CD4-positive, CD25-positive, alpha-beta regulatory T cell (primary cell): ENCODE measurements around the gene SHKBP1. TPM values are rescaled to one million over a fixed set of nuclear protein-coding genes. Genes with fewer than 3 reads are reported as not detected.
"Not testable (repeated sequence)": the region's sequence is repeated elsewhere in the genome, so short reads cannot be mapped to it uniquely, and the experiment has no call there.

ENCODE experiments used
- ATAC-seq, 2 donors: fragments of 150-1000 bp; cut with Tn5 transposase; one replicate each; pipeline ENCODE4 v1.10.0; 2021; ENCODE audit warnings: low read depth in 2 of 2, moderate number of reproducible peaks in 2 of 2, moderate library complexity in 1 of 2
- DNase-seq, 3 donors: peaks; one replicate each; pipeline versions ENCODE4 v3.0.0 to v3.0.0-alpha.2; 2012 to 2022; ENCODE audit warnings: mixed read lengths in 1 of 3
- H3K27ac ChIP-seq: one replicate; pipeline ENCODE4 v1.7.0; 2013; ENCODE audit warnings: mild to moderate bottlenecking, low read length; ENCODE audit not compliant: insufficient read depth, poor library complexity, severe bottlenecking
- H3K27me3 ChIP-seq: one replicate; pipeline ENCODE4 v1.7.0; 2013; ENCODE audit warnings: low read length; ENCODE audit not compliant: control insufficient read depth, insufficient read depth
- H3K36me3 ChIP-seq: one replicate; pipeline ENCODE4 v1.7.0; 2013; ENCODE audit warnings: mild to moderate bottlenecking, low read length, moderate library complexity; ENCODE audit not compliant: control insufficient read depth, insufficient read depth
- H3K4me1 ChIP-seq: 2 replicates; pipeline ENCODE4 v1.7.0; 2013; ENCODE audit warnings: mild to moderate bottlenecking, low read length; ENCODE audit not compliant: insufficient read depth, control insufficient read depth, poor library complexity, severe bottlenecking
- H3K4me3 ChIP-seq: one replicate; pipeline ENCODE4 v1.7.0; 2013; ENCODE audit warnings: low read depth, mild to moderate bottlenecking, low read length, moderate library complexity
- H3K9me3 ChIP-seq, 2 experiments: 1 replicate in 1 of 2; 2 replicates in 1 of 2; pipeline ENCODE4 v1.7.0; 2013; ENCODE audit warnings: low read length in 2 of 2, mild to moderate bottlenecking in 1 of 2, moderate library complexity in 1 of 2; ENCODE audit not compliant: control insufficient read depth in 2 of 2
- H3K27ac Mint-ChIP-seq, 3 donors: one replicate each; pipeline ENCODE4 v1.8.0; 2020 to 2022; ENCODE audit warnings: mild to moderate bottlenecking in 3 of 3, mixed read lengths in 3 of 3, moderate library complexity in 2 of 3
- H3K27me3 Mint-ChIP-seq: one replicate; pipeline ENCODE4 v1.8.0; 2022; ENCODE audit warnings: mild to moderate bottlenecking, mixed read lengths
- H3K36me3 Mint-ChIP-seq: one replicate; pipeline ENCODE4 v1.8.0; 2020; ENCODE audit warnings: mixed read lengths
- H3K4me1 Mint-ChIP-seq, 4 donors: one replicate each; pipeline ENCODE4 v1.8.0; 2020 to 2022; ENCODE audit warnings: mixed read lengths in 4 of 4, mild to moderate bottlenecking in 1 of 4
- H3K4me3 Mint-ChIP-seq, 4 donors: one replicate each; pipeline ENCODE4 v1.8.0; 2020 to 2022; ENCODE audit warnings: mild to moderate bottlenecking in 4 of 4, mixed read lengths in 4 of 4, moderate library complexity in 3 of 4
- H3K9me3 Mint-ChIP-seq, 7 donors: one replicate each; pipeline ENCODE4 v1.8.0; 2020 to 2022; ENCODE audit warnings: mixed read lengths in 7 of 7, mild to moderate bottlenecking in 3 of 7, moderate library complexity in 2 of 7
- polyA plus RNA-seq, 4 donors: library from polyadenylated mRNA; unstranded; fragments of 300-500 nt; fragmentation: Illumina TruSeq; gene quantifications; one replicate each; pipeline ENCODE4 v1.2.3, GENCODE V29; 2021
- total RNA-seq: library from RNA; stranded (reverse); gene quantifications from one replicate; pipeline ENCODE4 v1.2.3, GENCODE V29; 2022

Gene SHKBP1
- total and polyA plus RNA-seq, 5 donors from 2014 or later, result 120 to 195 (median 165) TPM

DNA sequence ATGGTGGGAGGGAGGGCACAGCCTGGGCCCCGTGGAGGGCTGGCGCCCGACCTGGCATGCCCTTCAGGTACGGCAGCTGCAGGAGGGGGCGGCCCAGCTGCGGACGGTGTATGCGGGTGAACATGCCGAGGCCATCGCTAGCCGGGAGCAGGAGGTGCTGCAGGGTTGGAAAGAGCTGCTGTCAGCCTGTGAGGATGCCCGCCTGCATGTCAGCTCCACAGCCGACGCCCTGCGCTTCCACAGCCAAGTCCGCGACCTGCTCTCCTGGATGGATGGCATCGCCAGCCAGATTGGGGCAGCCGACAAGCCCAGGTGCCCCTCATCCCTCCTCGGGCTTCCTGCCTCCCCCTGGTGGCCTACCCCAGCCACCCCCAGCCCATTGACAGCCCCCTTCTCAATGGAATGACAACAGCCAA is 16.6 kb upstream of the SHKBP1 start:
- no peak overlapping the region for H3K4me3 ChIP-seq
- H3K4me1 ChIP-seq, result no peaks in the 10 kb centered on the region
- Mint-ChIP-seq H3K9me3 (peaks cover 0 to 2% (median 0%) of the 10 kb centered on the region in 7 donors), H3K27me3 (peaks cover 65% of the 10 kb centered on the region), H3K36me3 (no peaks in the 10 kb centered on the region), H3K4me3 (no peak overlapping the region), H3K4me1 (peaks cover 0 to 5% (median 2%) of the 10 kb centered on the region in 4 donors), H3K27ac (no peak overlapping the region)
- no peak overlapping the region for H3K27ac ChIP-seq
- no peaks in the 10 kb centered on the region for H3K27me3 ChIP-seq
- DNase-seq (no peak), ATAC-seq (no peak)
- no peaks in the 10 kb centered on the region for H3K9me3 ChIP-seq
- no peaks in the 10 kb centered on the region for H3K36me3 ChIP-seq

- no peaks in the 10 kb centered on the region for H3K36me3 Mint-ChIP-seq
- peak overlapping the region in 1 of 3 donors; percentile 52 for H3K27ac Mint-ChIP-seq
Observed at GRCh38 chr19:40561947-40562346, 14.7 kb upstream of the SHKBP1 start.

DNA sequence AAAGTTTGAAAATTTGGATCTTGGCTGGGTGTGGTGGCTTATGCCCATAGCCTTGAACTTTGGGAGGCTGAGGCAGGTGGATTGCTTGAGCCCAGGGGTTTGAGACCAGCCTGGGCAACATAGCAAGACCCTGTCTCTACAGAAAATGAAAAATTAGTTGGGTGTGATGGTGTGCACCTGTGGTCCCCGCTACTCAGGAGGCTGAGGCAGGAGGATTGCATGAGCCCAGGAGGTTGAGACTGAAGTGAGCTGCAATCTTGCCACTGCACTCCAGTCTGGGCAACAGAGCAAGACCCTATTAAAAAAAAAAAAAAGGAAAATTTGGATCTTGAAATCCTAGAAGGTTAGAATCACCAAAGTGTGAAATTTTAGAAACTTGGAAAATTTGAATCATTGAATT is 12.1 kb upstream of the SHKBP1 start:
- H3K9me3 Mint-ChIP-seq, ATAC-seq, H3K36me3 Mint-ChIP-seq, H3K9me3 ChIP-seq, H3K4me3 Mint-ChIP-seq, H3K4me1 ChIP-seq, H3K4me3 ChIP-seq, DNase-seq, H3K27ac ChIP-seq, H3K36me3 ChIP-seq, H3K27ac Mint-ChIP-seq: not testable (repeated sequence)
- Mint-ChIP-seq H3K4me1 (peaks cover 0 to 13% (median 3%) of the 10 kb centered on the region in 4 donors), H3K27me3 (peaks cover 65% of the 10 kb centered on the region)
- peaks cover 12% of the 10 kb centered on the region for H3K27me3 ChIP-seq

More at GRCh38 chr19:40561947-40562346, 14.7 kb upstream of the SHKBP1 start:
- Histone ChIP-seq H3K27me3 (peaks cover 4% of the 10 kb centered on the region), H3K36me3 (no peaks in the 10 kb centered on the region), H3K4me3 (no peak overlapping the region), H3K4me1 (no peaks in the 10 kb centered on the region), H3K27ac (no peak overlapping the region), H3K9me3 (no peaks in the 10 kb centered on the region)
- Mint-ChIP-seq H3K4me1 (peaks cover 0 to 5% (median 4%) of the 10 kb centered on the region in 4 donors), H3K9me3 (peaks cover 0 to 2% (median 0%) of the 10 kb centered on the region in 7 donors), H3K27me3 (peaks cover 73% of the 10 kb centered on the region), H3K4me3 (no peak overlapping the region)
- ATAC-seq, result no peak
- DNase-seq, result no peak

- Histone ChIP-seq H3K4me1 (peaks cover 15% of the 10 kb centered on the region), H3K36me3 (no peaks in the 10 kb centered on the region), H3K27ac (no peak overlapping the region), H3K4me3 (no peak overlapping the region), H3K9me3 (no peaks in the 10 kb centered on the region), H3K27me3 (peaks cover 12% of the 10 kb centered on the region)
- DNase-seq (no peak), ATAC-seq (no peak)
- peaks cover 66% of the 10 kb centered on the region for H3K27me3 Mint-ChIP-seq
- H3K4me3 Mint-ChIP-seq, result no peak overlapping the region
- H3K36me3 Mint-ChIP-seq, result no peaks in the 10 kb centered on the region
- peaks cover 0 to 18% (median 6%) of the 10 kb centered on the region in 4 donors for H3K4me1 Mint-ChIP-seq
- no peaks in the 10 kb centered on the region for H3K9me3 Mint-ChIP-seq
- no peak overlapping the region for H3K27ac Mint-ChIP-seq
Observed at GRCh38 chr19:40565355-40565754, 11.3 kb upstream of the SHKBP1 start.

GRCh38 chr19:40565910-40566495 is 10.7 kb upstream of the SHKBP1 start:
- H3K4me1 ChIP-seq, result peaks cover 15% of the 10 kb centered on the region
- no peak overlapping the region for H3K27ac ChIP-seq
- Mint-ChIP-seq H3K4me3 (peak overlapping the region in 2 of 4 donors; percentile 22 to 28), H3K27me3 (peaks cover 66% of the 10 kb centered on the region), H3K9me3 (peaks cover 0 to 2% (median 0%) of the 10 kb centered on the region in 7 donors), H3K4me1 (peaks cover 0 to 24% (median 10%) of the 10 kb centered on the region in 4 donors), H3K27ac (no peak overlapping the region), H3K36me3 (no peaks in the 10 kb centered on the region)
- DNase-seq (no peak), ATAC-seq (no peak)
- no peaks in the 10 kb centered on the region for H3K9me3 ChIP-seq
- H3K27me3 ChIP-seq, result peaks cover 12% of the 10 kb centered on the region
- no peaks in the 10 kb centered on the region for H3K36me3 ChIP-seq
- H3K4me3 ChIP-seq, result no peak overlapping the region

DNA sequence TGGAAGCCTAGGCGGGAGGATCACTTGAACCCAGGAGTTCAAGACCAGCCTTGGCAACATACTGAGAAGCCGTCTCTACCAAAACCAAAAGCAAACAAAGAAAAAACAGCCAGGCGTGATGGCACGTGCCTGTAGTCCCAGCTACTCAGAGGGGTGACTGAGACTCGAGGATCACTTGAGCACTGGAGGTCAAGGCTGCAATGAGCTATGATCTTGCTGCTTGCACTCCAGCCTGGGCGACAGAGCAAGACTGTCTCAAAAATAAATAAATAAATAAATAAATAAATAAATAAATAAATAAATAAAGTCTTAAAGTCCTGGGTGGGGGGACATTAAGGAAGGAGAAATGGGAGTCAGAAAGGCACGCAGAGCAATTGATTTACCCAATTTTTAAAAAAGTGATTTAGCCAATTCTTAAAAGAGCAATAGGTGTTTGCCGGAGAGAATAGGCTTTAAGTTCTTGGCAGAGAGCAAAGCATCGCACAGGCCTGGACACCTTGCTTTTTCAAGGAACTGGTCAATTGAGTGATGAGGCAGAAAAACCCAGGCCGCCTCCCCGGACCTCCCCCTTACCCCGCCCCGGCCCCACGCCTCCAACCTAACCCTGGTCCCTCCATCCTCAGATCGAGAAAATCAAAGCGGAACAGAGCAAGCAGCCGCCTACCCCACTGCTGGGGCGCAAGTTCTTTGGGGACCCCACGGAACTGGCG is 9.5 kb upstream of the SHKBP1 start:
- H3K4me1 ChIP-seq, result peaks cover 15% of the 10 kb centered on the region
- Mint-ChIP-seq H3K36me3 (no peaks in the 10 kb centered on the region), H3K27me3 (peaks cover 58% of the 10 kb centered on the region), H3K4me1 (peaks cover 0 to 26% (median 9%) of the 10 kb centered on the region in 4 donors), H3K27ac (no peak overlapping the region), H3K4me3 (peak overlapping the region in 1 of 4 donors; percentile 59), H3K9me3 (peaks cover 0 to 2% (median 0%) of the 10 kb centered on the region in 7 donors)
- ATAC-seq (no peak), DNase-seq (no peak)
- H3K36me3 ChIP-seq, result no peaks in the 10 kb centered on the region
- no peak overlapping the region for H3K4me3 ChIP-seq
- no peaks in the 10 kb centered on the region for H3K9me3 ChIP-seq
- H3K27ac ChIP-seq, result no peak overlapping the region
- peaks cover 12% of the 10 kb centered on the region for H3K27me3 ChIP-seq

GRCh38 chr19:40567750-40568494 is 8.8 kb upstream of the SHKBP1 start:
- Histone ChIP-seq H3K4me3 (no peak overlapping the region), H3K27ac (no peak overlapping the region), H3K27me3 (peaks cover 12% of the 10 kb centered on the region), H3K9me3 (no peaks in the 10 kb centered on the region), H3K4me1 (peaks cover 15% of the 10 kb centered on the region), H3K36me3 (no peaks in the 10 kb centered on the region)
- ATAC-seq (no peak), DNase-seq (no peak)
- Mint-ChIP-seq H3K4me3 (peak overlapping the region in 1 of 4 donors; percentile 59), H3K27me3 (peaks cover 53% of the 10 kb centered on the region), H3K36me3 (no peaks in the 10 kb centered on the region), H3K27ac (no peak overlapping the region), H3K4me1 (peaks cover 0 to 26% (median 9%) of the 10 kb centered on the region in 4 donors), H3K9me3 (peaks cover 0 to 2% (median 0%) of the 10 kb centered on the region in 7 donors)
